Common myeloid progenitor, CD34-positive (primary cell): ENCODE results near the gene ROR2.

Source experiments
- CTCF ChIA-PET: fragments of 350-600 bp; sonication (Branson Sonifier 250); formaldehyde crosslinking; loops from one replicate; lab custom pipeline; 2021; ENCODE audit warnings: antibody characterized with exemption; lab: Charles Lee
- POLR2A ChIA-PET: fragments of 350-600 bp; sonication (Branson Sonifier 250); formaldehyde crosslinking; loops from one replicate; lab custom pipeline; 2021; ENCODE audit warnings: antibody characterized with exemption; lab: Charles Lee
- DNase-seq, 3 donors: peaks; one replicate each; pipeline versions ENCODE4 v3.0.0 to v3.0.0-alpha.2; 2013
- H3K27ac ChIP-seq, 2 experiments: 1 replicate in 1 of 2; 2 replicates in 1 of 2; pipeline ENCODE4 v1.7.0; 2013; ENCODE audit warnings: inconsistent platforms in 2 of 2, low read length in 2 of 2, mild to moderate bottlenecking in 2 of 2, low read depth in 1 of 2, moderate library complexity in 1 of 2; ENCODE audit not compliant: severe bottlenecking in 2 of 2, insufficient read depth in 1 of 2, poor library complexity in 1 of 2
- H3K27me3 ChIP-seq, 5 experiments: replicated peaks in 2 of 5; 1 replicate in 3 of 5; 2 replicates in 2 of 5; pipeline versions ENCODE4 v1.6.1 to v1.7.0; 2013; ENCODE audit warnings: low read length in 4 of 5, mild to moderate bottlenecking in 2 of 5, moderate library complexity in 2 of 5, inconsistent platforms in 1 of 5; ENCODE audit not compliant: insufficient read depth in 5 of 5, control insufficient read depth in 4 of 5
- H3K36me3 ChIP-seq, 4 experiments: 1 replicate in 2 of 4; 2 replicates in 2 of 4; pipeline versions ENCODE4 v1.6.1 to v1.7.0; 2013; ENCODE audit warnings: low read length in 3 of 4, control low read depth in 1 of 4, mild to moderate bottlenecking in 1 of 4; ENCODE audit not compliant: control insufficient read depth in 4 of 4, insufficient read depth in 4 of 4
- H3K4me1 ChIP-seq, 4 experiments: 1 replicate in 3 of 4; 2 replicates in 1 of 4; pipeline versions ENCODE4 v1.6.1 to v1.7.1; 2013; ENCODE audit warnings: low read length in 3 of 4, mild to moderate bottlenecking in 3 of 4, control low read depth in 1 of 4, inconsistent platforms in 1 of 4, moderate library complexity in 1 of 4; ENCODE audit not compliant: control insufficient read depth in 4 of 4, insufficient read depth in 4 of 4; ENCODE audit errors: control extremely low read depth in 1 of 4
- H3K4me3 ChIP-seq, 7 experiments: 1 replicate in 4 of 7; 2 replicates in 3 of 7; pipeline versions ENCODE4 v1.5.1 to v1.7.0; 2013; ENCODE audit warnings: mild to moderate bottlenecking in 7 of 7, low read length in 6 of 7, moderate library complexity in 6 of 7, inconsistent platforms in 2 of 7, low read depth in 2 of 7, control low read depth in 1 of 7; ENCODE audit not compliant: insufficient read depth in 4 of 7, control insufficient read depth in 1 of 7; ENCODE audit errors: extremely low read depth in 1 of 7
- H3K9me3 ChIP-seq, 5 experiments: 1 replicate in 4 of 5; 2 replicates in 1 of 5; pipeline versions ENCODE4 v1.6.1 to v1.7.1; 2013; ENCODE audit warnings: low read length in 4 of 5, mild to moderate bottlenecking in 2 of 5, inconsistent platforms in 1 of 5, low read depth in 1 of 5, moderate library complexity in 1 of 5; ENCODE audit not compliant: control insufficient read depth in 4 of 5, insufficient read depth in 2 of 5; ENCODE audit errors: control extremely low read depth in 1 of 5
- WGBS: methylation state at CpG from one replicate; pipeline ENCODE4 v1.1.5; 2013; ENCODE audit not compliant: insufficient coverage; 5-methylcytosine and 5-hydroxymethylcytosine counted together

ROR2 gene

GRCh38 chr9:91783876-91784672, 166.0 kb downstream of the ROR2 start:
- ChIA-PET POLR2A (no interaction called here), CTCF (no interaction called here)
- Histone ChIP-seq H3K9me3 (peaks cover 0 to 7% (median 0%) of the 10 kb centered on the region in 5 experiments), H3K27ac (no peak overlapping the region), H3K4me1 (no peaks in the 10 kb centered on the region), H3K4me3 (no peak overlapping the region), H3K27me3 (no peaks in the 10 kb centered on the region), H3K36me3 (no peaks in the 10 kb centered on the region)
- 96% methylated on average over 9 of the region's 14 CpGs for WGBS
- DNase-seq, result no peak

GRCh38 chr9:91783411-91783810, 166.6 kb downstream of the ROR2 start:
- H3K4me3 ChIP-seq, result no peak overlapping the region
- 98% methylated on average over 4 of the region's 6 CpGs for WGBS
- H3K27me3 ChIP-seq, result no peaks in the 10 kb centered on the region
- H3K36me3 ChIP-seq, result no peaks in the 10 kb centered on the region
- no peaks in the 10 kb centered on the region for H3K4me1 ChIP-seq
- DNase-seq, result no peak
- POLR2A ChIA-PET, result no interaction called here
- no peak overlapping the region for H3K27ac ChIP-seq
- CTCF ChIA-PET, result no interaction called here
- peaks cover 0 to 7% (median 0%) of the 10 kb centered on the region in 5 experiments for H3K9me3 ChIP-seq

GRCh38 chr9:91782708-91783214, 167.3 kb downstream of the ROR2 start:
- no peak overlapping the region for H3K27ac ChIP-seq
- no peaks in the 10 kb centered on the region for H3K36me3 ChIP-seq
- DNase-seq, result no peak
- peaks cover 0 to 7% (median 0%) of the 10 kb centered on the region in 5 experiments for H3K9me3 ChIP-seq
- 94% methylated on average over 4 of the region's 5 CpGs for WGBS
- ChIA-PET POLR2A (no interaction called here), CTCF (no interaction called here)
- H3K27me3 ChIP-seq, result no peaks in the 10 kb centered on the region
- no peaks in the 10 kb centered on the region for H3K4me1 ChIP-seq
- no peak overlapping the region for H3K4me3 ChIP-seq

- Histone ChIP-seq H3K4me1 (no peaks in the 10 kb centered on the region), H3K4me3 (no peak overlapping the region), H3K27me3 (no peaks in the 10 kb centered on the region), H3K36me3 (no peaks in the 10 kb centered on the region), H3K27ac (no peak overlapping the region), H3K9me3 (peaks cover 0 to 4% (median 0%) of the 10 kb centered on the region in 5 experiments)
- no CpG with 5 or more reads among the region's 3 CpGs for WGBS
- POLR2A ChIA-PET, result no interaction called here
- CTCF ChIA-PET, result no interaction called here
- DNase-seq, result no peak
Measured at GRCh38 chr9:91781906-91782305, 168.1 kb downstream of the ROR2 start.

GRCh38 chr9:91781116-91781515, 168.9 kb downstream of the ROR2 start:
- H3K9me3 ChIP-seq, result peaks cover 0 to 4% (median 0%) of the 10 kb centered on the region in 5 experiments
- no peaks in the 10 kb centered on the region for H3K27me3 ChIP-seq
- POLR2A ChIA-PET, result no interaction called here
- no peak overlapping the region for H3K27ac ChIP-seq
- DNase-seq, result no peak
- H3K4me1 ChIP-seq, result no peaks in the 10 kb centered on the region
- H3K36me3 ChIP-seq, result no peaks in the 10 kb centered on the region
- H3K4me3 ChIP-seq, result no peak overlapping the region
- CTCF ChIA-PET, result no interaction called here
- 100% methylated on average over 10 of the region's 10 CpGs for WGBS

- POLR2A ChIA-PET, result no interaction called here
- H3K36me3 ChIP-seq, result no peaks in the 10 kb centered on the region
- CTCF ChIA-PET, result no interaction called here
- WGBS, result 100% methylated on average over 10 of the region's 10 CpGs
- peaks cover 0 to 3% (median 0%) of the 10 kb centered on the region in 5 experiments for H3K9me3 ChIP-seq
- H3K27ac ChIP-seq, result no peak overlapping the region
- H3K4me1 ChIP-seq, result peaks cover 6 to 16% (median 9%) of the 10 kb centered on the region in 4 experiments
- DNase-seq, result no peak
- no peak overlapping the region for H3K4me3 ChIP-seq
- H3K27me3 ChIP-seq, result no peaks in the 10 kb centered on the region
Measured at GRCh38 chr9:91778031-91778430, 172.0 kb downstream of the ROR2 start.

GRCh38 chr9:91777292-91777830, 172.7 kb downstream of the ROR2 start:
- H3K27ac ChIP-seq, result no peak overlapping the region
- H3K4me3 ChIP-seq, result no peak overlapping the region
- ChIA-PET POLR2A (no interaction called here), CTCF (interaction anchor here (0.9 to 2.4 kb wide), 2 partner anchors 9 to 177 kb away, joined by 3 to 15 read pairs; no protein-coding TSS in a partner anchor)
- H3K36me3 ChIP-seq, result no peaks in the 10 kb centered on the region
- no peak for DNase-seq
- peaks cover 6 to 16% (median 9%) of the 10 kb centered on the region in 4 experiments for H3K4me1 ChIP-seq
- no peaks in the 10 kb centered on the region for H3K27me3 ChIP-seq
- H3K9me3 ChIP-seq, result no peaks in the 10 kb centered on the region
- 100% methylated on average over 2 of the region's 4 CpGs for WGBS
